H1 (cell line): ENCODE data around the gene VAV2. TPM values are rescaled to one million over a fixed set of nuclear protein-coding genes. Genes with fewer than 3 reads are reported as not detected.

Experiments used
- BCL11A ChIP-seq, 2 experiments: IDR thresholded peaks; one replicate each; pipeline ENCODE4 v1.6.1; 2011; ENCODE audit warnings: low read depth in 2 of 2, low read length in 2 of 2, mild to moderate bottlenecking in 2 of 2
- TAF1 ChIP-seq: IDR thresholded peaks from 2 replicates; pipeline ENCODE4 v1.6.1; 2011; ENCODE audit warnings: mild to moderate bottlenecking, low read depth, low read length
- YY1 ChIP-seq: IDR thresholded peaks from 2 replicates; pipeline ENCODE4 v1.6.1; 2011; ENCODE audit warnings: low read depth, mild to moderate bottlenecking, low read length
- polyA plus RNA-seq, 7 experiments: library from polyadenylated mRNA; depleted of rRNA in 3 of 7; stranded (reverse) in 5 of 7; unstranded in 2 of 7; fragments of >200 nt in 5 of 7; fragments of 200-250 nt in 2 of 7; gene quantifications; 1 replicate in 5 of 7; 2 replicates in 1 of 7; 4 replicates in 1 of 7; pipeline versions ENCODE4 v1.2.1 to v1.2.3, GENCODE V29; 2011 to 2013; ENCODE audit warnings: missing spikeins in 2 of 7, mixed read lengths in 2 of 7
- total RNA-seq: library from RNA; stranded (reverse); fragmentation: NEBNext Ultra II Directional; extraction: Animal tissue kit (Norgen Biotek cat#: 25700); gene quantifications from 2 replicates; pipeline ENCODE4 v1.2.1, GENCODE V29; 2021

VAV2 gene
- total and polyA plus RNA-seq, 2 of the 8 experiments (the other 6 are each of a cell fraction or from before 2014, with no cell fraction given): 13.6 to 37.6 TPM

GRCh38 chr9:134007571-134007970 is 15.4 kb upstream of the VAV2 start (continued):
- no peak for TF ChIP-seq BCL11A (IDR thresholded peaks at IDR 0.05; ENCODE audit: low read depth in 2 of 2, low read length in 2 of 2)
- no peak for TF ChIP-seq YY1
- no peak for TF ChIP-seq TAF1
